Breast epithelium (tissue), 4 donors: ENCODE results near the gene SMCO2. TPM values are rescaled to one million over a fixed set of nuclear protein-coding genes. Genes with fewer than 3 reads are reported as not detected.

ENCODE experiments used
- DNase-seq, 2 donors: peaks; one replicate each; pipeline ENCODE4 v3.0.0-alpha.2; 2019; ENCODE audit warnings: low spot score in 2 of 2
- H3K27ac ChIP-seq, 2 donors: fragments of 200-600 bp; sonication (generic) in 1 of 2; one replicate each; pipeline ENCODE4 v1.5.1; 2016 to 2019; ENCODE audit warnings: mild to moderate bottlenecking in 1 of 2
- H3K27me3 ChIP-seq, 2 donors: fragments of 200-600 bp; sonication (generic) in 1 of 2; one replicate each; pipeline versions ENCODE4 v1.5.1 to v1.6.0; 2017 to 2019; ENCODE audit warnings: control low read depth in 1 of 2, mild to moderate bottlenecking in 1 of 2
- H3K36me3 ChIP-seq: fragments of 200-600 bp; one replicate; pipeline ENCODE4 v1.5.1; 2019
- H3K4me1 ChIP-seq, 2 donors: fragments of 200-600 bp; sonication (generic); one replicate each; pipeline ENCODE4 v1.5.1; 2016 to 2019; ENCODE audit warnings: control low read depth in 1 of 2
- H3K4me3 ChIP-seq, 3 donors: fragments of 200-600 bp; sonication (generic); 1 replicate in 2 of 3; 2 replicates in 1 of 3; pipeline ENCODE4 v1.5.1; 2016 to 2019; ENCODE audit warnings: mild to moderate bottlenecking in 3 of 3, moderate library complexity in 2 of 3
- H3K9me3 ChIP-seq, 2 donors: fragments of 200-600 bp; sonication (generic) in 1 of 2; one replicate each; pipeline ENCODE4 v1.5.1; 2016 to 2019; ENCODE audit warnings: control low read depth in 1 of 2
- POLR2A ChIP-seq: fragments of 450-650 bp; IDR thresholded peaks from one replicate; pipeline ENCODE4 v1.6.1; 2016; ENCODE audit warnings: antibody characterized with exemption, mild to moderate bottlenecking, moderate library complexity
- POLR2AphosphoS5 ChIP-seq, 3 donors: sonication (generic); formaldehyde crosslinking; IDR thresholded peaks; one replicate each; pipeline ENCODE4 v1.6.1; 2017; ENCODE audit warnings: antibody characterized with exemption in 3 of 3
- intact Hi-C: fragments of 100-400 bp; cut with DNase I; formaldehyde crosslinking; loops from one replicate; pipeline ENCODE4 v1.15.1; 2023; ENCODE audit warnings: low total_unique reads
- total RNA-seq, 3 donors: library from RNA; depleted of rRNA; stranded (reverse); fragments of >200 nt; gene quantifications; one replicate each; pipeline ENCODE4 v1.1.0, GENCODE V29; 2016
- TF ChIP-seq, protein P1 (sequence below), 3 donors: fragments of 450-650 bp; IDR thresholded peaks; one replicate each; pipeline ENCODE4 v1.5.1; 2016 to 2017; ENCODE audit warnings: antibody characterized with exemption in 3 of 3, mild to moderate bottlenecking in 3 of 3, moderate library complexity in 3 of 3

SMCO2 gene
- total RNA-seq, 3 donors from 2014 or later: not detected

DNA sequence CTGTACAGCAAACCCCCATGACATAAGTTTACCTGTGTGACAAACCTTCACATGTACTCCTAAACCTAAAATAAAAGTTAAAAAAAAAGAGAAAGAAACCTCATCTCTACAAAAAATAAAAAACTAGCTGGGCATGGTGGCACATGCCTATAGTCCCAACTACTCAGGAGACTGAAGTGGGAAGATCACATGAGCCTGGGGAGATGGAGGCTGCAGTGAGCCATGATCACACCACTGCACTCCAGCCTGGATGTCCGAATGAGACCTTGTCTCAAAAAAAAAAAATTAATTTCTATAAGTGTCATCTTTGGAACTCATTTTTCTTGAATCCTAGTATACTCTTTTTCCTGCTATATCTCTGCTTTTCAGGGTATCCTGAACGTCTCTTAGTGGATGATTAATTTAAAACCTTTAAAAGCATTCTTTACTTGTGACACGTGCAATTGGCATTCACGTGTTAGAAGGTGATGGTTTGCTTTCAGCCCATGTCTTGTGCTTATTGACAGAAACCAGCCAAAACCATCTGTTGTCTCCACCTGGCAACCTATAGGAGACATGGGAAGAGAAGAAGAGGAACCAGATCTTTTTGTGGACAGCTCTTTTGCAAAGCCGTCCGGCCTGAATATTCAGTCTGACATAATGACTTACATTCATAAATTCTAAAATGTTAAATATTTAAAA is 46.9 kb downstream of the SMCO2 start:
- Histone ChIP-seq H3K36me3 (no peaks in the 10 kb centered on the region), H3K27ac (no peak overlapping the region), H3K27me3 (no peaks in the 10 kb centered on the region), H3K4me1 (no peaks in the 10 kb centered on the region), H3K9me3 (no peaks in the 10 kb centered on the region), H3K4me3 (no peak overlapping the region)
- intact Hi-C loops: no loop called here
- DNase-seq: no peak
- TF ChIP-seq, protein P1, sequence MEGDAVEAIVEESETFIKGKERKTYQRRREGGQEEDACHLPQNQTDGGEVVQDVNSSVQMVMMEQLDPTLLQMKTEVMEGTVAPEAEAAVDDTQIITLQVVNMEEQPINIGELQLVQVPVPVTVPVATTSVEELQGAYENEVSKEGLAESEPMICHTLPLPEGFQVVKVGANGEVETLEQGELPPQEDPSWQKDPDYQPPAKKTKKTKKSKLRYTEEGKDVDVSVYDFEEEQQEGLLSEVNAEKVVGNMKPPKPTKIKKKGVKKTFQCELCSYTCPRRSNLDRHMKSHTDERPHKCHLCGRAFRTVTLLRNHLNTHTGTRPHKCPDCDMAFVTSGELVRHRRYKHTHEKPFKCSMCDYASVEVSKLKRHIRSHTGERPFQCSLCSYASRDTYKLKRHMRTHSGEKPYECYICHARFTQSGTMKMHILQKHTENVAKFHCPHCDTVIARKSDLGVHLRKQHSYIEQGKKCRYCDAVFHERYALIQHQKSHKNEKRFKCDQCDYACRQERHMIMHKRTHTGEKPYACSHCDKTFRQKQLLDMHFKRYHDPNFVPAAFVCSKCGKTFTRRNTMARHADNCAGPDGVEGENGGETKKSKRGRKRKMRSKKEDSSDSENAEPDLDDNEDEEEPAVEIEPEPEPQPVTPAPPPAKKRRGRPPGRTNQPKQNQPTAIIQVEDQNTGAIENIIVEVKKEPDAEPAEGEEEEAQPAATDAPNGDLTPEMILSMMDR (IDR thresholded peaks at IDR 0.05): no peak
- TF ChIP-seq POLR2A: no peak
- no peak for TF ChIP-seq POLR2AphosphoS5 (IDR thresholded peaks at IDR 0.05)

DNA sequence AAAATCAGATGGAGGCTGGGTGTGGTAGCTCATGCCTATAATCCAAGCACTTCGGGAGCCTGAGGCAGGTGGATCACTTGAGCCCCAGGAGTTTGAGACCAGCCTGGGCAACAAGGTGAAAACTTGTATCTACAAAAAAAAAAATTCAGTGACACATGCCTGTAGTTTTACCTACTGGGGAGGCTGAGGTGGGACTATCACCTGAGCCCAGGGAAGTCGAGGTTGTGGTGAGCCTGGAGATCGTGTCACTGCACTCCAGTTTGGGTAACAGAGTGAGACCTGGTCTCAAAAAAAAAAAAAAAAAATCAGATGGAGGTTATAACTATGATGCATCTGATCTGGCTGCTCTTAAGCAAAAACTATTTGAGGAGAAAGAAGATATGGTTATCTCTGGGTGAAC is 50.9 kb downstream of the SMCO2 start:
- DNase-seq: no peak
- no peaks in the 10 kb centered on the region for H3K36me3 ChIP-seq
- H3K4me3 ChIP-seq: no peak overlapping the region
- H3K4me1 ChIP-seq: no peaks in the 10 kb centered on the region
- no peaks in the 10 kb centered on the region for H3K27me3 ChIP-seq
- intact Hi-C loops: no loop called here
- no peak overlapping the region for H3K27ac ChIP-seq
- TF ChIP-seq POLR2A (no peak), POLR2AphosphoS5 (IDR thresholded peaks at IDR 0.05) (no peak)
- TF ChIP-seq, protein P1 (IDR thresholded peaks at IDR 0.05): no peak
- no peaks in the 10 kb centered on the region for H3K9me3 ChIP-seq

DNA sequence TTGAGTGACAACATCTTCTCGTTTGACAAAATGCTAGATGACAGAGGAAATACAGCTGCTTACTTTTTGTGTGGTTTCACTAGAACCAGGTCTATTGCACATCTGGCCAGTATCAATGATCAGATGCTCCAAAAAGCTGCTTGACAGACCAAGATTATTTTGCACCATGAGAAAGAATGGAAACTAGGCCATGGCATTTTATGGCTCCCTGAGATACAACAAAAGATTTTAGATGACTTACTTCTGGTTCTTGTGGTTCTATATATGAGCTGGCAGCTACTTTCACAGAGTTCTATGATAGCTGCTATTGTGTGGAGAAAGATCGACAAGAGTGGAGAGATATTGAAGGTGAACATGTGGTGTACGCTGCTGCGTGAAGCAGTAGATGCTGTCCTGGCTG is 51.6 kb downstream of the SMCO2 start:
- intact Hi-C loops: no loop called here
- DNase-seq: no peak
- Histone ChIP-seq H3K4me1 (no peaks in the 10 kb centered on the region), H3K36me3 (no peaks in the 10 kb centered on the region), H3K27ac (no peak overlapping the region), H3K27me3 (no peaks in the 10 kb centered on the region), H3K4me3 (no peak overlapping the region), H3K9me3 (no peaks in the 10 kb centered on the region)
- TF ChIP-seq POLR2AphosphoS5 (IDR thresholded peaks at IDR 0.05) (no peak), POLR2A (no peak)
- TF ChIP-seq, protein P1 (IDR thresholded peaks at IDR 0.05): no peak

- intact Hi-C loops: no loop called here
Observed at GRCh38 chr12:27498761-27499160, 52.2 kb downstream of the SMCO2 start.

GRCh38 chr12:27499377-27499776 is 52.8 kb downstream of the SMCO2 start:
- intact Hi-C loops: no loop called here
- no peak for TF ChIP-seq POLR2A
- no peaks in the 10 kb centered on the region for H3K9me3 ChIP-seq
- H3K4me1 ChIP-seq: no peaks in the 10 kb centered on the region
- no peak overlapping the region for H3K4me3 ChIP-seq
- H3K27ac ChIP-seq: no peak overlapping the region
- DNase-seq: no peak
- H3K27me3 ChIP-seq: no peaks in the 10 kb centered on the region
- H3K36me3 ChIP-seq: no peaks in the 10 kb centered on the region

More at GRCh38 chr12:27498761-27499160, 52.2 kb downstream of the SMCO2 start:
- no peak for DNase-seq
- Histone ChIP-seq H3K27me3 (no peaks in the 10 kb centered on the region), H3K9me3 (no peaks in the 10 kb centered on the region), H3K4me3 (no peak overlapping the region), H3K27ac (no peak overlapping the region), H3K4me1 (no peaks in the 10 kb centered on the region), H3K36me3 (no peaks in the 10 kb centered on the region)
- TF ChIP-seq POLR2AphosphoS5 (IDR thresholded peaks at IDR 0.05) (no peak), POLR2A (no peak)
- TF ChIP-seq, protein P1 (IDR thresholded peaks at IDR 0.05): no peak

- Histone ChIP-seq H3K4me1 (no peaks in the 10 kb centered on the region), H3K27ac (no peak overlapping the region), H3K4me3 (no peak overlapping the region), H3K27me3 (no peaks in the 10 kb centered on the region), H3K9me3 (no peaks in the 10 kb centered on the region), H3K36me3 (no peaks in the 10 kb centered on the region)
- intact Hi-C loops: no loop called here
- TF ChIP-seq, protein P1 (IDR thresholded peaks at IDR 0.05): no peak
- DNase-seq: no peak
Observed at GRCh38 chr12:27500546-27500945, 54.0 kb downstream of the SMCO2 start.
